BE2C (cell line): Measurements from ENCODE around the gene SYT1.
"Not testable (repeated sequence)": the region's sequence is repeated elsewhere in the genome, so short reads cannot be mapped to it uniquely, and the experiment has no call there.

Source experiments
- DNase-seq: peaks from one replicate; pipeline ENCODE4 v3.0.0-alpha.2; 2020
- H3K27me3 ChIP-seq: fragments of 250-450 bp; sonication (Bioruptor Pico); 2 replicates; pipeline ENCODE4 v1.5.1; 2020; ENCODE audit warnings: mild to moderate bottlenecking
- H3K36me3 ChIP-seq: fragments of 250-450 bp; sonication (Bioruptor Pico); 2 replicates; pipeline ENCODE4 v1.5.1; 2020; ENCODE audit warnings: mild to moderate bottlenecking
- H3K4me1 ChIP-seq: fragments of 250-450 bp; sonication (Bioruptor Pico); 2 replicates; pipeline ENCODE4 v1.5.1; 2020
- H3K4me3 ChIP-seq: 2 replicates; pipeline ENCODE4 v1.5.1; 2011; ENCODE audit warnings: low read depth, low read length
- H3K9me3 ChIP-seq: fragments of 250-450 bp; sonication (Bioruptor Pico); 2 replicates; pipeline ENCODE4 v1.5.1; 2020
- TF ChIP-seq, protein P1 (sequence below): IDR thresholded peaks from 2 replicates; pipeline ENCODE4 v1.5.1; 2012; ENCODE audit warnings: mild to moderate bottlenecking, low read depth, low read length

The SYT1 gene

DNA sequence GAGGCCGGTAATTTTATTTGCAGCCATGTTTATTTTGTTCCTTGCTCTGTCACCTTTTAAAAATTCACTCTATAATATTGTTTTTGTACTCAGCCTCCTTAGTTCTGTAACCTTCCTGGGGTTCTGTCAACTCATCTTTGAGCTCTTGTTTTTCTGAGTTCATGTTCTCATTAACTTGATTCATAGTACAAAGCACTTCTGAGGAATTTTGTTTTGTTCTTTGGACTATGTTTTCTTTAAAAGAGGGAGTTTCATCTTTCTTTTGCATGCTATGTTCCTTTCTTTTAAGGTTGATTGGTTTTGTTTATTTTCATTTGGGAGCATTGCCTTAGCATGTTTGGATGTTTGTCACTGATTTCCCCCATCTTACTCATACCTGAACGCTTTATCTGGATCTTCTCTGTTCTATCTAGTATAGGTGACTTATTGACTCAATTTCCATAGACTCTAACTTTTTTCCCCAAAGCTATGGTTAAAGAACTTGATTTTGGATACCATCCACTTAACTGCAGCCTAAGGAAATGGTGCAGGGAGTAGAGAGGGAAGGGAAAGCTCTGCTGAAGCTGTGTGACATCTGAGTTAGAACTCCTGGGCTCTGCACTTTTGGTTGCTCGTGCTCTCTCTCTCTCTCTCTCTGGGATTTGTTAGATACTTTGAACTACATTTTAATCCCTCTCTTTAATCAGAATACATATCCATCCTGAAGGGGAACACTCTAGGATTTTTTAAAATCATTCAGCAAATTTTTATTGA, 557.7 kb downstream of the SYT1 start:
- DNase-seq: no peak
- Histone ChIP-seq H3K4me3 (no peak overlapping the region), H3K36me3 (peaks cover 5% of the 10 kb centered on the region), H3K27me3 (no peaks in the 10 kb centered on the region), H3K4me1 (peaks cover 27% of the 10 kb centered on the region), H3K9me3 (no peaks in the 10 kb centered on the region)
- TF ChIP-seq, protein P1, sequence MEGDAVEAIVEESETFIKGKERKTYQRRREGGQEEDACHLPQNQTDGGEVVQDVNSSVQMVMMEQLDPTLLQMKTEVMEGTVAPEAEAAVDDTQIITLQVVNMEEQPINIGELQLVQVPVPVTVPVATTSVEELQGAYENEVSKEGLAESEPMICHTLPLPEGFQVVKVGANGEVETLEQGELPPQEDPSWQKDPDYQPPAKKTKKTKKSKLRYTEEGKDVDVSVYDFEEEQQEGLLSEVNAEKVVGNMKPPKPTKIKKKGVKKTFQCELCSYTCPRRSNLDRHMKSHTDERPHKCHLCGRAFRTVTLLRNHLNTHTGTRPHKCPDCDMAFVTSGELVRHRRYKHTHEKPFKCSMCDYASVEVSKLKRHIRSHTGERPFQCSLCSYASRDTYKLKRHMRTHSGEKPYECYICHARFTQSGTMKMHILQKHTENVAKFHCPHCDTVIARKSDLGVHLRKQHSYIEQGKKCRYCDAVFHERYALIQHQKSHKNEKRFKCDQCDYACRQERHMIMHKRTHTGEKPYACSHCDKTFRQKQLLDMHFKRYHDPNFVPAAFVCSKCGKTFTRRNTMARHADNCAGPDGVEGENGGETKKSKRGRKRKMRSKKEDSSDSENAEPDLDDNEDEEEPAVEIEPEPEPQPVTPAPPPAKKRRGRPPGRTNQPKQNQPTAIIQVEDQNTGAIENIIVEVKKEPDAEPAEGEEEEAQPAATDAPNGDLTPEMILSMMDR: no peak

GRCh38 chr12:79423560-79423959, 559.0 kb downstream of the SYT1 start:
- Histone ChIP-seq H3K4me3 (no peak overlapping the region), H3K9me3 (no peaks in the 10 kb centered on the region), H3K27me3 (no peaks in the 10 kb centered on the region), H3K4me1 (peaks cover 21% of the 10 kb centered on the region), H3K36me3 (peaks cover 5% of the 10 kb centered on the region; the same call in 1 of the 2 replicates)
- no peak for DNase-seq
- TF ChIP-seq, protein P1: no peak

- Histone ChIP-seq H3K27me3 (no peaks in the 10 kb centered on the region), H3K9me3 (no peaks in the 10 kb centered on the region), H3K36me3 (peaks cover 5% of the 10 kb centered on the region; the same call in 1 of the 2 replicates), H3K4me1 (peaks cover 21% of the 10 kb centered on the region), H3K4me3 (no peak overlapping the region)
- no peak for DNase-seq
- TF ChIP-seq, protein P1: no peak
Measured at GRCh38 chr12:79424109-79424721, 559.6 kb downstream of the SYT1 start.

DNA sequence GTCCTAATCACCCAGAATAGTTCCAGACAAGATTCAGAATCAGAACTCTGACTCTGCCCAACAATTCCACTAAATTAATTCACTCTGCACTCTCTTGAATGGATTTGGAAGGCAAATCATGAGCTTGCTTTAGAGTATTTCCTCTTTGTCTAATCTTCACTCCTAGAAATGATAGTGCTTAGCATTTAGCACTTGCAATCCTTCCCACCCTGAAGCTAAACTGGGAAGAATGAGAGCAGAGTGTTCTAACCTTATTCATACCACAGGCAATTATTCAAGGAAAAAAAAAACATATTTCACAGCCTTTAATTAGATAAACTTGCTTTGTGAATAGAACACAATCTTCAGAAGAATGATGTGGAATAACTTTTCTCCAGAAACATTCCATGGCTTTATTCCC, 561.5 kb downstream of the SYT1 start:
- DNase-seq: no peak
- H3K9me3 ChIP-seq: no peaks in the 10 kb centered on the region
- H3K36me3 ChIP-seq: peaks cover 5% of the 10 kb centered on the region; the same call in 1 of the 2 replicates
- H3K4me1 ChIP-seq: peaks cover 21% of the 10 kb centered on the region
- no peak overlapping the region for H3K4me3 ChIP-seq
- TF ChIP-seq, protein P1: no peak
- no peaks in the 10 kb centered on the region for H3K27me3 ChIP-seq

DNA sequence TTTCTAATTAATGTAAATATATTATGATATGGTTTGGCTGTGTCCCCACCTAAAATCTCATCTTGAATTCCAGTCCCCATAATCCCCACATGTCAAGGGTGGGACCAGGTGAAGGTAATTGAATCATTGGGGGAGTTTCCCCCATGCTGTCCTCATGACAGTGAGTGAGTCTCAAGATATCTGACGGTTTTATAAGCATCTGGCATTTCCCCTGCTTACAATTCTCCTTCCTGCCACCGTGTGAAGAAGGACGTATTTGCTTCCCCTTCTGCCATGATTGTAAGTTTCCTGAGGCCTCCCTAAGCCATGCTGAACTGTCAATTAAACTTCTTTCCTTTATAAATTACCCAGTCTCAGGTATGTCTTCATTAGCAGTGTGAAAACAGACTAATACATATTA, 562.2 kb downstream of the SYT1 start:
- peaks cover 21% of the 10 kb centered on the region for H3K4me1 ChIP-seq
- H3K4me3 ChIP-seq, H3K27me3 ChIP-seq, H3K36me3 ChIP-seq, DNase-seq, H3K9me3 ChIP-seq: not testable (repeated sequence)

DNA sequence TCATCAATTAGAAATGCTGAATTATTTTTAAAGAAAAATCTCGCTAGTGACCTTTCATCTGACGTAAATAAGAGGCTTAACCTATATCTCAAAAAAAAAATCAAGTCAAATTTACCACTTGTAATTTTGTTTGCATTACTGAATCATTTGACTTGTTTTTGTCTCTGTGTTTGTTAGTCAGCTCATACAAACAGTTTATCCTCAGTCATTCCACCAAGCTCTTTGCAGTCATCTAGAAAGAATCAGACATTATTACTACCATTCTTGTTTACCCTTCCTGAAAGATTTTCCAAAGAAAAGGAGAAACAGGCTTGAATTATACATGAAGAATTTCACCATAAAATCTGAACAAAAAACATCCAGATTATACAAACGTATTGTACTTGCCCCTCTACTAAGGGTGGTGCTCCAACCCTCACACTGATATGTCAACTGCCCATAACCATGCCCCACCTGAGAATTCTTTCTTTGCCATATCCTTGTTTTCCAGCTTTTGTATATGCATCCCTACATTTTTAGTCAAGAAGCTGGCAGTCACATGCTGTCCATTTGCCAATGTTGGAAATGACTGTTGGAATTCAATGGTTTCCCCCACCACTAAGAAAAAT, 569.0 kb downstream of the SYT1 start:
- H3K9me3 ChIP-seq: no peaks in the 10 kb centered on the region
- DNase-seq: no peak
- H3K27me3 ChIP-seq: no peaks in the 10 kb centered on the region
- no peaks in the 10 kb centered on the region for H3K4me1 ChIP-seq
- no peaks in the 10 kb centered on the region for H3K36me3 ChIP-seq
- no peak overlapping the region for H3K4me3 ChIP-seq
- TF ChIP-seq, protein P1: no peak
